ENCODE data around the gene CYB5B.

Gene CYB5B, protein sequence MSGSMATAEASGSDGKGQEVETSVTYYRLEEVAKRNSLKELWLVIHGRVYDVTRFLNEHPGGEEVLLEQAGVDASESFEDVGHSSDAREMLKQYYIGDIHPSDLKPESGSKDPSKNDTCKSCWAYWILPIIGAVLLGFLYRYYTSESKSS

DNA sequence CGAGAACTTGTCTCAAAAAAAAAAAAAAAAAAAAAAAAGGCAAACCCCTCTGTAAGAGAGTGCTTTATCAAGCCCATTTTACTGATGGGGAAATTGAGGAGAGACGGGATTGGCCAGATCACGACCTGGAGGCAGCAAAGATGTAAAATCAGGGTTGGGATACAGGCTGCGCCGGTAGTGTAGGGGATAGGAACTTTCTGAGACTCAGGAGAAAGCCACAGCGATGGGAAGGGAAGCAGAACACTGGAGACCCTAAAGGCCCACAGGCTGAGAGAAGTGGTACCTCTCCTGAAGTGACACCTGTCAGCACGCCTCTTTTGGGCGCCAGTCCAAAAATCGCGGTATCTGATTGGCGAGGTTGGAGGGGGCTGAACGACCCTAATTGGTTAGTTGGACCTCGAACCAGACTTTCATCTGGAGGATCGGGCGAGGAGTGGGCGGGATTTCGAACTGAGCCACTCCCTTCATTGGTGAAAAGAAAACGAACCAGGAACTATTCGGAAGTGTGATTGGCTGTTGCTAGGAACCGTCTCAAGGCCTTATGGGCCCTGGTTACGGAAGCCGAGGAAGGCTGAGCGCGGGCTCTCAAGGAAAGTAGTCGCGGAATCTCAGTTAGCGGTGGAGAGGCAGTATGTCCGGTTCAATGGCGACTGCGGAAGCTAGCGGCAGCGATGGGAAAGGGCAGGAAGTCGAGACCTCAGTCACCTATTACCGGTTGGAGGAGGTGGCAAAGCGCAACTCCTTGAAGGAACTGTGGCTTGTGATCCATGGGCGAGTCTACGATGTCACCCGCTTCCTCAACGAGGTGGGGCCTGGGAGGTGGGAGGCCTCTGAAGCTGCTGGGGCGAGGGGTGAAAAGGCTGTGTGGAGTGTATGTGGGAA lies at the start of gene CYB5B:
Gene CYB5B, plus strand, starts transcription at position 567 of the 882 bp plus-strand sequence. Its CDS starts 65 bp downstream, at position 632.
- peak; percentile 94 for DNase-seq

DNA sequence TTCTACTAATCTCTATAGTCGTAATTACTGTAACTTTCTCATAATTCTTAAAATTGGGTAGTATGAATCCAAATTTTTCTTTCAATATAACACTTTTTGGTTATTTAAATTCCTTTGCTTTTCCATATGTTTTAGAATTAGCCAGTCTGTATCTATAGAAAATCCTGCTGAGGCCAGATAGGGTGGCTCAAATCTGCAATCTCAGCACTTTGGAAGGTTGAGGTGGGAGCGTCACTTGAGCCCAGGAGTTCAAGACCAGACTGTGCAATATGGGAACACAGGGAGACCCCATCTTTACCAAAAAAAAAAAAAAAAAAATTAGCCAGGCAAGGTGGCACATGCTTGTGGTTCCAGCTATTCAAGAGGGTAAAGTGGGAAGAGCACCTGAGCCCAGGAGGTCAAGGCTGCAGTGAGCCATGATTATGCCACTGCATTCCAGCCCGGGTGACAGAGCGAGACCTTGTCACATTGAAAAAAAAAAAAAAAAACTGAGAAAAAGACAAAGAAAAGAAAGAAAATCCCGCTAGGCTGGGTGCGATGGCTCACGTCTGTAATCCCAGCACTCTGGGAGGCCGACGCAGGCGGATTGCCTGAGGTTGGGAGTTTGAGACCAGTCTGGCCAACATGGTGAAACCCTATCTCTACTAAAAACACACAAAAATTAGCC lies 47.9 kb upstream of the CYB5B start:
- DNase-seq, result no peak

DNA sequence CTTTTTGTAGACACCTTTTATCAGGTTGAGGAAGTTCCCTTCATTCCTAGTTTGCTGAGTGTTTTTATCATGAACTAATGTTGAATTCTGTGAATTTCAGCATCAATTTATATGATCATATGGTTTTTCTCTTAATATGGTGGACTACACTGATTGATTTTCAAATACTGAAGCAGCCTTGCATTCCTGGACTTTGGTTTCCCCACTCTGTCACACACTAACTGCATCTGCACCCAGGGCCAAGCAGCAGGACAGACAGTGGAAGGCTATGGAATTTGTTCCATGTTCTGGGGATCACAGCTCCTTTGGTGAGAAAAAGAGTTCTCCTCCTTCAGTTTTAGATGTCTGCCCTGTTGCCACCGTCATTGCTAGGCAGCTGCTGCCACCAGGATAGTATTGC lies 46.4 kb upstream of the CYB5B start:
- no peak for DNase-seq

DNA sequence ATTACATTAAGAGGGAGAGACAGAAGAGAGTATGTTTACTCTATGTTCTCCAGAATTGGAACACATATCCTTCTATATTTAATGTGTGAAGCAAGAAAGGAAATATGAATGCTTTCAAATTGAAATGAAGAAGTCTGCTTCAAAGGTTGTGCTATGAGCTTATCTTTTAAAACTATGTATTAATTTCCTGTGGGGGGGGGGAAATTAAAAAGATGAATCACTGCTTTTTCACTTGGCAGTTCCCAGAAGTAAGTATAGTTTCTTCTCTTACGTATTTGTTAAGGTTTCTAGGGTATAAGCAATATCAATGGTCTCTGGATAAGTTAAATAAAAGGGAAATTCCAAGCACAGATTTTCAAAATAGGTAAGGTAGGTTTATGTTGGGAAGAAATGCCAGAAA lies 45.7 kb upstream of the CYB5B start:
- no peak for DNase-seq

DNA sequence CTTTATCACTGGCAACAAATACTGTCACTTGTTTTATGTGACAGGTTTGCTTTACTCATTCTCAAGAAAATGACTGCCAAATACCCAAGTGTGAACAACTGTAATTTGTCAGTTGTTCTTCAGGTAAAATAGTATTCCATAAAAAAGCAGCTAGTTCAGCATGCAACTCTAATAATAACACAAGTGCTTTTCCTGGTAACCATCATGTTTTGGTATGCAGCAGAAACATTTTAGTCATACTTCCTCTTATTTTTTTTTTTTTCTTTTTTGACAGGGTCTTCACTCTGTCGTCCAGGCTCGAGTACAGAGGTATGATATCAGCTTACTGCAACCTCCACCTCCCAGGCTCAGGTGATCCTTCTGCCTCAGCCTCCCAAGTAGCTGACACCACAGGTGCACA lies 43.2 kb upstream of the CYB5B start:
- no peak for DNase-seq

DNA sequence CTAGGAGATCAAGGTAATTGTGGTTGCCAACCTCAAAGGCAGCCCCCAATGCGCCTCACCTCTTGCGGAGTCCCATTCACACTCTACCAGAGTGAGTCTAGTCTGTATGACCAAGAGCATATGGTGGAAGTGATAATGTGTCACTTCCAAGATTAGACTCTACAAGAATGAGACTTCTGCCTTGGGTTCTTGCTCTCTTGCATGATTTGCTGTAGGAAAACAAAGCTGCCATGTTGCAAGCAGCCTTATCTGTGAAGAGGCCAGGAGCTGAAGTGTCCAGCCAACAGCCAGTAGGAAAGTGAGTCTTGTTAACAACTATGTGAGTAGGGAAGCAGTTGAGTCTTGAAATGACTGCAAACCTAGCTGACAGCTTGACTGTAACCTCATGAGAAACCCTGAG lies 42.0 kb upstream of the CYB5B start:
- no peak for DNase-seq

DNA sequence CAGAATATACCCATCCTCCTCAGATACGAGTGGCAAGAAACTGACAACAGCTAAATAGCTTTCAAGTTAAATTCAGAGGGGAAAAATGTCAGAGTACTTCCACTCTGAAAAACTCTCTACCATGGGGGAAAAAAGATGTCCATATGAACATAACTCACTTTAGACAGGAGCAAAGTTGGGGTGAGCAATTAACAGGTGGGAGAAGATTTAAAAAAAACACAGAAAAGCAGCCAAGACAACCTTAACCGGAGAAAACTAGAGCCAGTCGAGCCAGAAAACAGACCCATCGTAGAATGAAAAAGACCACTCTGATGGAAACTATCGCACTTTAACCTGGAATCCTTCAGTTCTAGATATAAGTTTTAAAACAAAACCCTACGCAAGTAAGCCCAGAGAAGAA lies 39.4 kb upstream of the CYB5B start:
- DNase-seq, result no peak

DNA sequence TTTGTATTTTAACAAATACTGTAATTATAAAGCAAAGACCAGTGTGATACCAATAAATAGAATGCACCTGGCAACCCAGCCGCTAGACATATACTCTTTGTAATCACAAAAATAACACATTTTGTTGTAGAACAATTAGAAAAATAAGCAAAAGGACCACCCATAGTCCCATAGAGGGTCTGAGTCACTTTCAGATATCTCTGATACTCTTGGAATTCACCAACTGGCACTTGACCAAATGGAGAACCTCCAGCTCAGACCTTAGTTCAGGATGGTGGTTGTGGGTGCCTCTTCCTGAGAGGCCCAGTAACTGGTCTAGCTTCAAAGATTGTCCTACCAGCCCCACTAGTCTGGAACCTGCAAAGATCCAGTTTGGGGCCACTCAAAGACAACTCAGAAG lies 37.8 kb upstream of the CYB5B start:
- DNase-seq, result no peak

DNA sequence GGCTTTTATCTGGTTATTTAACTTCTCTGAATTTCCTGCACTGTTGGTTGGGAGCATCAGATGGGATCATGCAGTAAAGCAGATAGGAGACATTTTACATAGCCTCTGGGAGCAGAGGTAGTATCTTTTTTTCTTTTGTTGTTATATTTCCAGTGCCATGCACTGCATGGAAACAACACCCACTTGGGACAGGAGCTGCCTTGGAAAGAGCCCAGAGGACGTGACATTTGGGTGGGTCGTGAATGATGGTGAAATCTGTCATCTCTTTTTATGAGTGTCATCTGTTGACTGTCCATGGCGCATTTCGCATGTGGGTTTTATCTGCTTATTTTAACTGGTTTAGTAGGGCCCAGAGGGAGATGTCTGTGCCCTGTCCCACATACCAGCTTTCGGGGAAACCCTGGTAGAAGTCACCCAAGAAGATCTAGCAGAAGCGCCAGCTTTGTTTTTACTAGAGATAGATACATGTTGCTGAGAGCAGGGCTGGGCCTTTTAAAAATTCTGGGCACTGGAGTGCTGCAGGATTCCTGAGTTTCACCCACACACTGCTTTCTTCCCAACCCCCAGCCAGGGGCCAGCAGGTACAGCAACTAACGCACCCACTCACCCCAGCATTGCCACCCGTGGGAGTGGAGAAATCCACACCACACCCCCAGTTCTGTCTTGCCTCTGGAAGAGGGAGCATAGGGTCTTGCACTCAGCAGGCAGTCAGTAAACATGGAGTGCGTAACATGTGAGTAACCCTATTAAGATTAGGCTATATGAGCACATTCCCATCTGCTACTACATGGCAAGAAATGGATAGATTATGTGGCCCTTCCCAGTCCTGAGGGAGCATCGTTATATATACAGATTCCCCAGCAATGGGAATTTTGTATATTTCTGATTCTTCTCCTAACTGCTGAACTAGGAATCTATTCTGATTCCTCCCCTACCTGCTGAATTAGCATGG lies 30.2 kb upstream of the CYB5B start:
- no peak for DNase-seq

DNA sequence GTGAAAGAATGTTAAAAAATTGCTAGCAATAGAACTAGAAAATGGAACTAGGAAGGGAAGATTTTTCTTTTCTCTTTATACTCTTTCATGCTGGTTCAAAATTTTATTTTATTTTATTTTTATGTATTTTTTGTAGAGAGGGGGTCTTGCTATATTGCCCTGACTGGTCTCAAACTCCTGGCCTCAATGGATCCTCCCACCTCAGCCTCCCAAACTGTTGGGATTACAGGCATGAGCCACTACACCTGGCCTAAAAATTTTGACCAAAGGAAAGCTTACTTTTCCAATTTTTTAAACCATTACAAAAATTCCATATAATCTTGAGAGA lies 28.6 kb upstream of the CYB5B start:
- DNase-seq, result no peak

DNA sequence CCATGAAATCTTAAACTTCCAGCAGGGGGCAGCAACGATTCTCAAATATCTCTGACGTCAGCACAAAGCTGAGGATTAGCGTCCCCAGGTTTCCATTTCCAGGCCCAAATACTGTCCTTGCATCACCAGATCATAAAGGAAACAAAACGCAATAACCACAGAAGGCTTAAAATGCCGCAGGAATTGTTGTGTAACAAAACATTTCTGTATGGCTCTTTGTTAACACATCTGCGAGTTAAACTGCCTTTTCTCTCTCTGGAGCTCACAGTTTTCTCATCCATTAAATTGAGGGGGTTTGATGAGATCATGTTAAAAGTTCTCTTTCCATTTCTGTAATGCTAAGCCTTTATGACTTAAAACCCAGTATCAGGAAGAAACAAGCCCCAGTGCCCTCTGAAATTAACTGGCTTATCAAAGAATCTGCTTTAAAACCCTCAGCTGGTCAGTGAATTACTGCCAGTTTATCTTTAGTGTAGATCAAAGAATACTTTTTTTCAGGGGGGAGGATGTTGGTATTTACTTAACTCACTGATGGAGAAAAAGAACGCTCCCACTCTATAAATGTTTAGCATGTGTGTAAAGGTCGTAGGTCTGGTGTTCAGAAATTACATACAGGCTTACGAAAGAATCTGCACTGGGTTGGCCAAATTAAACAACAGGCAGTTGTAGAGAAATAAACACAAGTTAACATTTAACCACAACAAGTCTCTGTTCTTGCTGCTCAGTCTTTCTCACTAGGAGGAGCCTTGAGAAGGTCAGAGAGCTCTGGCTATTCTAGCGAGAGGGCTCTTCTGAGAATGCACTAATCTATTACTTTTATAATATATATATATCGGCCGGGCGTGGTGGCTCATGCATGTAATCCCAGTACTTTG lies 28.0 kb upstream of the CYB5B start:
- peak; percentile 81 for DNase-seq

DNA sequence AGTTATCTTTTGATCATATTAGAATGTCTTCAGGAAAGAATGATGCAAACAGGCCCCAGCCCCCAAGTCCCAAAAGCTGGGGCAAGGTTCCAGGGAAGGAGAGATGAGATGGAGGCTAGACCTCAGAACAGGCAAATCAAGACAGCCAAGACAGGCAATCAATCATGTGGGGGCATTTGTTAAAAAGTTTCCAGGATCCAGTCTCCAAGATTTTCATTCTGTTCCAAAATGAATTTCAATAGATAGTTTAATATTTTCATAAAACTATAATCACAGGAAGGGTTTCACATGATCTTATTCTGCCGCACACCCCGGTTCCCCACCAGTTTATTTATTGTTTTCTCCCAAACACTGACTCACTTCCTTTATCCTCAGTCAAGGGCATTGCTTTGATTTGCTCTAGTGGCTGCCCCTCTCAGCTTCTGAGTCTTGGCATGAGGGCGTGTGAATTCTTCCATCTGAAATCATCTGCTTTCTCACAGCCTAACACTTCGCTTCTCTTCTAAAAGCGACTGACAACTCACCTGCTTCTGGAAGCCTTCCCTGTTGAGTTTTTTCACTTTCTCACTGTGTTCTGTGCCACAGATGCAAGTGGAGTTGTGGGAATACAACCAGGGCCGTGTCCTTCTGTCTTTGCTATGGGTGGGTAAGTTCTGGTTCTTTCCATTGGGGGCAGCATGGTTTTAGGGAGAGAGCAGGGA lies 26.4 kb upstream of the CYB5B start:
- DNase-seq, result peak; percentile 56

DNA sequence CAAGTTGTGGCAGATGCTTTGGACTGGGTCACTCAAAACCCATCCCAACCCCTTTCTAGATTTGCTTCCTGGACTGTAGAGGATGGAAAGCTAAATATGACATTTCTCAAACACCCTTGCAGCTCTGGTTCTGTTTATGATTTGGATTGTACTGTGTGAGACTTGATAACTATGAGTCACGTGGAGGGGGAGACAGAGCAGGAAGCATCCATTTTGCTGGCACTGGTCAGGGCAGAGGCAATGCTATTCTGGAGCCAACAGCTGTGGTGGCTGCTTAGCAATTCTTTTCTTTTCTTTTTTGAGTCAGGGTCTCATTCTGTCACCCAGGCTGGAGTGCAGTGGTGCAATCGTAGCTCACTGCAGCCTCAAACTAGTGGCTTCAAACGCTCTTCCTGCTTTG lies 25.1 kb upstream of the CYB5B start:
- no peak for DNase-seq

DNA sequence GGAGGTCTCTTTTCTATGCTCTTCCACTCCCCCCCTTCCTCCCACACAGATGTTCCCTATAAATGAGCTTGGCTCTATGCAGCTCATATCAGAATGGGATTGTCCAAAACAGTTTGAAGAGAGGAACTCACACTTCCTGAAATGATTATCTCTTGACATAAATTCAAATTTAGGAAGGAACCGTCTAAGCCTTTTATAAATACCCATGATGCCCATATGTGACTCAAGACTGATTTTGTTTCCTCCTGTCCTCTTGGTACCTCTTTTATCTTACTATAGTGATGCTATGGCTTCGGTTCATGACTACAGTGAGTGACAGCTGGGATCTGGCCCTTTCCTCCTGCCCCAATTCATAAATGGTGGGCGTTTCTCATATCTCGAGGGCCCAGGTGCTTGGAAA lies 22.0 kb upstream of the CYB5B start:
- no peak for DNase-seq

DNA sequence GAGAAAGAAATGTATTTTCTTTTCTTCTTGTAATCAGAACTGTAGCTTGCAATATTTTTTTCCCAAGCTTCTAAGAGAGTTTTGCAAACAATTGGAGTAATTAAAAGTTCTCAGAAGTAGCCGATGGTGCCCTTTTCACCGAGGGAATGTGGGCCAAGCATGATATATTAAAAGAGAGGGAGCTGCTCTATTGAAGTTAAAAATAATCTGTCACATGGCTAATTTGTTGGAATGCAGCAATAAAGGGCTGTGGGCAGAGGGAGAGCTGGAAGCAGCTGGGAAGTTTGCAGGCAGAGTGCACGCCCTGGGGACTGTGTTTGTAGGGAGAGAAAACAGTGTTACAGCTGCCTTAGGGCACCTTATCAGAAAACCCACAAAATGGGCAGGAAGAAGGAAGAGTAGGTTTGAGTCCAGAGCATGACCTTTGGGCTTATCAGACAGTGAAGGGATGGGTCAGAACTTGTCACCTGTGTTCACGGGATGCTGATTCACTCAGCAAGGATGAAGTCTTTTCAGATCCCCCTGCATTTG lies 20.1 kb upstream of the CYB5B start:
- peak; percentile 54 for DNase-seq

DNA sequence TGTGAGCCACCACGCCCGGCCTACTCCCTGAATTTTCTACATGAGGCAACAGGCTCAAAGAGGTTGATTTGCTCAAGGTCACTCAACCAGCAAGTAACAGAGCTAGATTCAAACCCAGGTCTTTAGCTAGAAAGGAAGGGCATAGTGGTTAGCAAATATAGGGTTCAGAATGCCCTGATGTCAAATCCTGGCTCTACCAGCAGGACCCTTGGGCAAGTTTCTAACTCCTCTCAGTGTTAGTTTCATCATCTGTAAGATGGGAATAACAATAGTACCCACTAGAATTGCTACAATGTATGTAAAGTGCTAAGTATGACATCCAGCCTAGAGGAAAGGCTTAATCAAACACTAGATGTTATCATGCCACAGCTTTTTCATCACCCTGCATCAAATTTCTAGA lies 19.1 kb upstream of the CYB5B start:
- no peak for DNase-seq

DNA sequence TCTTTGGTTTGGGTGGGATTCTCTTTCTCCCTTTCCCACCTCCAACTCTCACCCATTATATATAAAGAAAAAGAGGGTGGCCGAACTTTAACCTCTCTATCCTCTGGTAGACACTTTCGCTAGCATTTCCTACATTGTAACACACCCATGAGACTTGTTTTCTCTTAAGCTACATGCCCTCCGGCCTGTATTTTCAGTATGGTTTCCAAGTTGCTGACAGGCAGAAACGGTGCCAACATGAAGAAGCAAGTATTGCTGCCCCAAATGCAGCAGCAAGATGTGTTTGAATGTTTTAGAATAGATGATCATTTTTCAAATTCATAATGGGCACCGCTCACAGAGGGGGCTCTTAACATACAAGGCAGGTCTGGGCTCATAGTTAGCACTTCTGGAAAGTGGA lies 18.7 kb upstream of the CYB5B start:
- DNase-seq, result no peak

DNA sequence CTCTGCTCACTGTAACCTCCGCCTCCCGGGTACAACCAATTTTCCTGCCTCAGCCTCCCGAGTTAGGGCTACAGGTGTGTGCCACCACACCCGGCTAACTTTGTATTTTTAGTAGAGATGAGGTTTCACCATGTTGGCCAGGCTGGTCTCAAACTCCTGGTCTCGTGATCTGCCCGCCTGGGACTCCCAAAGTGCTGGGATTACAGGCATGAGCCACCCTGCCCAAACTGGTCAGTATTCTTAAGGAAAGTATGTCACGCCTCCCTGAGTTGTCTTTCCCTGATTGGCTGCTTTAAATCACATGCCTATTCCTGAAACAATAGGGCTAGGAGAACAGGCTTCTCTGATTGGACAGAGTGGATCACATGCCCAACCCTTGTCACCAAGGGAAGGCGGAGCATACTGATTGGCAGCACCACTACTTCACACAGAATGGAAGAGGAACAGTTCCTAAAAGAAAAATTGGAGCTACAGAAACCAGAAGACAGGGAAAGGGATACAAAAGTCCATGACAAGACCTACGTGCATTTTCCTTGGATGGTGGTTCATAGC lies 17.6 kb upstream of the CYB5B start:
- no peak for DNase-seq

DNA sequence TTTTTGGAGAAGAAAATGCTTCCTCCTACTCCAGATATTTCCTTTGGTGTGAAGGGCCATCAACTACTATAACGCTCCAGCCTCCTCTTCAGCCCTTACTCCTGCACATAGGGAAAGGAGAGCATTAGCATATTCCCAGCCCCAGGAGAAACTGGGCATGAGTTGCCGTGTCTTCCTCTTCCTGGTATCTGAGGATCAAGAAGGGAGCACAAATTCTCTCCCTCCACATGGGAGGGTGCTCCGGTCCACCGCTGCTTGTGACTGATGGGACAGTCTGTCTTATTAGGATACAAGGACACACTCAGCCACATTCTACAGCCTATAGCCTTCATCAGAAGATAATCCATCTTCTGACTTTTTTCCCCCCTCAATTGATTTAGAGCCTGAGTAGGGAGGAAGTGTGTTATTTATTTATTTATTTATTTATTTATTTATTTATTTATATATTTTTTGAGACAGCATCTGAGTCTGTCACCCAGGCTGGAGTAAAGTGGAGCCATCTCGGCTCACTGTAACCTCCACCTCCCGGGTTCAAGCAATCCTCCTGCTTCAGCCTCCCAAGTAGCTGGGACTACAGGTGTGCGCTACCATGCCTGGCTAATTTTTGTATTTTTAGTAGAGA lies 16.6 kb upstream of the CYB5B start:
- no peak for DNase-seq

DNA sequence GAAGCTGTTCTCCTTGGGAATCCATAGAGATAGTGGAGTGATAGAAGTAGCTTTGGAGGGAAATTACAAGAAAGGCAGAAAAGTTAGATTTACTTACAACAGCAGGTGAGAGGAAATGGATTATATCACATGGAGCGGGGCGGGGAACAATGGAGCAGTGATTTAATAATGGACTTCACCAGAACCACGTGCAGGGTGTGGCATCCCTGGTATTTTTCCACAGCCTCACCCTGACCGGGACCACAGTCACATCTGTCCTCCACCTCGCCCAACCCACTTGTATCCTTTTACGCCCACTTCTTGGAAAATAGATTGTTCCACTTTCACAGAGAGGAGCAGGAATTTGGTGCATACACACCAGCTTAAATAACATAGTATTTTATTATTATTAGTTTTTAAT lies 15.9 kb upstream of the CYB5B start:
- DNase-seq, result no peak
